GM12864 (cell line): ENCODE data around the gene DROSHA.

Source experiments
- DNase-seq: peaks from one replicate; pipeline ENCODE4 v3.0.0-alpha.2; 2011; ENCODE audit warnings: low read depth
- H3K4me3 ChIP-seq: 2 replicates; pipeline ENCODE4 v1.5.1; 2011; ENCODE audit warnings: mild to moderate bottlenecking, low read depth, low read length, control low read depth
- CTCF ChIP-seq: IDR thresholded peaks from 2 replicates; pipeline ENCODE4 v1.5.1; 2011; ENCODE audit warnings: low read depth, mild to moderate bottlenecking, moderate library complexity, low read length, control low read depth, inconsistent platforms; ENCODE audit errors: missing control alignments

The DROSHA gene

GRCh38 chr5:31485376-31486207 lies 46.3 kb downstream of the DROSHA start:
- TF ChIP-seq CTCF, result no peak
- no peak overlapping the region for H3K4me3 ChIP-seq
- DNase-seq, result no peak

GRCh38 chr5:31481531-31482165 lies 50.2 kb downstream of the DROSHA start:
- H3K4me3 ChIP-seq, result no peak overlapping the region
- TF ChIP-seq CTCF, result no peak
- DNase-seq, result no peak

GRCh38 chr5:31479706-31480105 lies 52.2 kb downstream of the DROSHA start:
- TF ChIP-seq CTCF, result no peak
- DNase-seq, result no peak
- no peak overlapping the region for H3K4me3 ChIP-seq

GRCh38 chr5:31478901-31479300 lies 53.0 kb downstream of the DROSHA start:
- DNase-seq, result no peak
- TF ChIP-seq CTCF, result no peak

GRCh38 chr5:31477971-31478370 lies 53.9 kb downstream of the DROSHA start:
- no peak overlapping the region for H3K4me3 ChIP-seq
- TF ChIP-seq CTCF, result no peak
- DNase-seq, result no peak

More at GRCh38 chr5:31478901-31479300, 53.0 kb downstream of the DROSHA start:
- no peak overlapping the region for H3K4me3 ChIP-seq

GRCh38 chr5:31477516-31477915 lies 54.4 kb downstream of the DROSHA start:
- DNase-seq, result no peak
- TF ChIP-seq CTCF, result no peak
- no peak overlapping the region for H3K4me3 ChIP-seq

GRCh38 chr5:31476738-31477141 lies 55.2 kb downstream of the DROSHA start:
- no peak overlapping the region for H3K4me3 ChIP-seq
- no peak for DNase-seq
- no peak for TF ChIP-seq CTCF
